GM18508 (cell line): ENCODE results near the gene SPSB4.

Experiments used
- ATAC-seq: cut with Tn5 transposase; IDR thresholded peaks from one replicate; pipeline ENCODE4 v1.9.1; 2021; ENCODE audit warnings: moderate number of reproducible peaks; ENCODE audit not compliant: insufficient read depth, unreplicated experiment

The SPSB4 gene

GRCh38 chr3:141052201-141053069 is 1.3 kb downstream of the SPSB4 start:
- no peak for ATAC-seq

GRCh38 chr3:141055136-141055535 is 4.0 kb downstream of the SPSB4 start:
- no peak for ATAC-seq

- ATAC-seq: no peak
Measured at GRCh38 chr3:141055536-141056445, 4.6 kb downstream of the SPSB4 start.

- ATAC-seq: no peak
Measured at GRCh38 chr3:141056751-141057171, 5.6 kb downstream of the SPSB4 start.

- ATAC-seq: no peak
Measured at GRCh38 chr3:141057436-141057835, 6.3 kb downstream of the SPSB4 start.

- no peak for ATAC-seq
Measured at GRCh38 chr3:141057946-141058800, 7.0 kb downstream of the SPSB4 start.

GRCh38 chr3:141058996-141059395 is 7.8 kb downstream of the SPSB4 start:
- ATAC-seq: no peak

GRCh38 chr3:141059816-141060215 is 8.7 kb downstream of the SPSB4 start:
- no peak for ATAC-seq

- no peak for ATAC-seq
Measured at GRCh38 chr3:141060327-141060726, 9.2 kb downstream of the SPSB4 start.

GRCh38 chr3:141063831-141064230 is 12.7 kb downstream of the SPSB4 start:
- ATAC-seq: no peak

- no peak for ATAC-seq
Measured at GRCh38 chr3:141064255-141064926, 13.2 kb downstream of the SPSB4 start.

- ATAC-seq: no peak
Measured at GRCh38 chr3:141065258-141065657, 14.1 kb downstream of the SPSB4 start.

GRCh38 chr3:141065841-141066805 is 15.0 kb downstream of the SPSB4 start:
- no peak for ATAC-seq

- ATAC-seq: no peak
Measured at GRCh38 chr3:141067206-141067974, 16.2 kb downstream of the SPSB4 start.

GRCh38 chr3:141070229-141070628 is 19.1 kb downstream of the SPSB4 start:
- no peak for ATAC-seq

GRCh38 chr3:141070727-141071357 is 19.7 kb downstream of the SPSB4 start:
- ATAC-seq: no peak

GRCh38 chr3:141071681-141072260 is 20.6 kb downstream of the SPSB4 start:
- ATAC-seq: no peak
